Hematopoietic multipotent progenitor cell treated with erythropoietin and hydrocortisone succinate and interleukin-3 and kit ligand, for 15 days (in vitro differentiated cells): ENCODE data around the gene ZRSR2.
A peak's percentile ranks its signal among the peaks of the same experiment; 100 is the strongest.
"Not testable (repeated sequence)": the region's sequence is repeated elsewhere in the genome, so short reads cannot be mapped to it uniquely, and the experiment has no call there.

Experiments used
- DNase-seq: peaks from one replicate; pipeline ENCODE4 v3.0.0-alpha.2; 2015; ENCODE audit warnings: low spot score

The ZRSR2 gene, protein sequence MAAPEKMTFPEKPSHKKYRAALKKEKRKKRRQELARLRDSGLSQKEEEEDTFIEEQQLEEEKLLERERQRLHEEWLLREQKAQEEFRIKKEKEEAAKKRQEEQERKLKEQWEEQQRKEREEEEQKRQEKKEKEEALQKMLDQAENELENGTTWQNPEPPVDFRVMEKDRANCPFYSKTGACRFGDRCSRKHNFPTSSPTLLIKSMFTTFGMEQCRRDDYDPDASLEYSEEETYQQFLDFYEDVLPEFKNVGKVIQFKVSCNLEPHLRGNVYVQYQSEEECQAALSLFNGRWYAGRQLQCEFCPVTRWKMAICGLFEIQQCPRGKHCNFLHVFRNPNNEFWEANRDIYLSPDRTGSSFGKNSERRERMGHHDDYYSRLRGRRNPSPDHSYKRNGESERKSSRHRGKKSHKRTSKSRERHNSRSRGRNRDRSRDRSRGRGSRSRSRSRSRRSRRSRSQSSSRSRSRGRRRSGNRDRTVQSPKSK

DNA sequence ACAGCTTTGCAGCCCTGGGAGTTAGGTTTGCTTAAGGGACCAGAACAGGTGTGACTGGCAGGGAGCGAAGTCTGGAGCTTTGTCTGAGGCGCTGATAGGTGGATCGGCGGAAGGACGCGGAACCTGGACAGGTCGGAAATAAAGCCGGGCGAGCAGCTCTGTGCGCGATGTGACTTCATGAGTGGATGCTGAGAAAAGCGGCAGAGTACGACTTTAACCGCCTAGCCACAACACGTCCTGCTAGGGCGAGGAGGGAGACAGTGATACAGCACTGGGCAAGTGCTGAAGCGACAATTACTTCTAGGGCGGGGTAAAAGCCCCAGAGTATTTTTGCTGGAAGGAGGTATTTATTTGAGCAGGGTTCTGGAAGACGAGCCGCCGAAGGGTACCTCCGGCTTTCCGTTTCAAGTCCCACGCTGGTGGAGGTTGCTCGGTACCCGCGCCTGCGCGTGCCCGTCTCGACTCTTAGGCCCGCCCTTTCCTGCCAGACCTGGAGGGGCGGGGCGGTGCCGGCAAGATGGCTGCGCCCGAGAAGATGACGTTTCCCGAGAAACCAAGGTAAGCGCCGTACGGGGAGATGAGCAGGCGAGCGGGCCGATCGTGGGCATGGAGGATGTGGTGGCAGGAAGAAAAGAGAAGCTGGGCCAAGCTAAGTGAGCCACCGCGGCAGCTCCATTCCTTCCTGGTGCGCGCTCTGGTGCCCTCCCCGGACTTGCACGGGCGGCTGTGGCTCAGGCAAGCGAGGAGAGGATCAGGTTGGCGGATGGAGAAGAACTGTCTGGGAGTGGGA, at the start of gene ZRSR2:
ZRSR2 (plus strand) TSS at position 506 of the 790 bp plus-strand sequence; CDS start at position 518, 12 bp downstream.
- peak; percentile 77 for DNase-seq

DNA sequence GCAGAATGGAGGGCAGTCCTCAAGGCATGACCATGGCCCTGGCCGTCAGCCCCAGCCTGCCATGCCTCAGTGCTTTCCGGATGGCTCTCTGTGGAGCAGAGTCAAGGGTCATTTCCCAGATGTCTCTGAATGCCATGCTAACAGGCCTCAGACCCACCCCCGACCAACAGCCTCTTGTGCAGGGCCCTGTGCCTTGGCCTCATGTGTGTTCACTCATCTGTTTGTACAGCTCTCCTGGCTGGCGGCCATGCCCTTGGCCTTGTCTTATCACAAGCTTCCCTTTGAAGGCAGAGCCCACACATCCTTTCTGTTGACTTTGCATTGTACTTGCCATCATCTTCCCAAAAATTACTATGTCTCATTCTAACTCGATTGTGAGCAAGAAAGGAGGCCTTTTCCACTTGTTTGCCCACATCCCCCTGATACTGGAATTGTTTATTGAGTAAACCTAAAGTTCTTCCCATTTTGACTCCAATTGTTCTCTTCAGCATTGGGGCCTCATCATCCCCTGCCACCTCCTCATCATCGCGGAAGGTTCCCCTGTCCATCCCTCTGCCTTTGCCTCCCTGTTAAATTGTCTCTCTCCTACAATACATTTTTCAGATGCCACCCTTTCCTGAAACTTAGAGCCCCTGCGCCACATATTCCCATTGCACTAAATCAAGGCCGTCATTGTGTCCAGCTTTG, 46.0 kb upstream of the ZRSR2 start:
- DNase-seq: peak; percentile 28

DNA sequence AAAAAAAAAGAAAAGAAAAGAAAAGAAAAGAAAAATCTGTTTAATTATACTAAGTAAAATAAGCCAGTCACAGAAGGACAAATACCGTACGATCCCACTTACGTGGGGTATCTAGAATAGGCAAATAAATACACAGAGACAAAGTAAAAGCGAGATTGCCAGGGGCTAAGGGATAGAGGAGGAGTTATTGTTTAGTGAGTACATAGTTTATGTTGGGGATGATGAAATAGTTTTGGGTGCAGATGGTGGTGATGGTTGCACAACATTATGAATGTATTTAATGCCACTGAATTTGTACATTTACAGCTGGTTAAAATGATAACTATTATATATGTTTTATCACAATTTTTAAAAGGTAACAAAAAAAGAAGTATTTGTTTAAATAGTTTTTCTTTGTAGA, 45.1 kb upstream of the ZRSR2 start:
- no peak for DNase-seq

DNA sequence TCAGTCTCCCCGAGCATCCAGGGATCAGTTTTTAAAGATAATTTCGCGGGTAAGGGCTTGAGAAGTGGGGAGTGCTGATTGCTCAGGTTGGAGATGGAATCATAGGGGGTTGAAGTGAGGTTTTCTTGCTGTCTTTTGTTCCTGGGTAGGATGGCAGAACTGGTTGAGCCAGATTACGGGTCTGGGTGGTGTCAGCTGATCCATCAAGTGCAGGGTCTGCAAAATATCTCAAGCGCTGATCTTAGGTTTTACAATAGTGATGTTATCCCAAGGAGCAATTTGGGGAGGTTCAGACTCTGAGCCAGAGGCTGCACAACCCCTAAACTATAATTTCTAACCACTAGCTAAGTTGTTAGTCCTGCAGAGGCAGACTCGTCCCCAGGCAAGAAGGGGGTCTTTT, 43.6 kb upstream of the ZRSR2 start:
- DNase-seq: not testable (repeated sequence)

DNA sequence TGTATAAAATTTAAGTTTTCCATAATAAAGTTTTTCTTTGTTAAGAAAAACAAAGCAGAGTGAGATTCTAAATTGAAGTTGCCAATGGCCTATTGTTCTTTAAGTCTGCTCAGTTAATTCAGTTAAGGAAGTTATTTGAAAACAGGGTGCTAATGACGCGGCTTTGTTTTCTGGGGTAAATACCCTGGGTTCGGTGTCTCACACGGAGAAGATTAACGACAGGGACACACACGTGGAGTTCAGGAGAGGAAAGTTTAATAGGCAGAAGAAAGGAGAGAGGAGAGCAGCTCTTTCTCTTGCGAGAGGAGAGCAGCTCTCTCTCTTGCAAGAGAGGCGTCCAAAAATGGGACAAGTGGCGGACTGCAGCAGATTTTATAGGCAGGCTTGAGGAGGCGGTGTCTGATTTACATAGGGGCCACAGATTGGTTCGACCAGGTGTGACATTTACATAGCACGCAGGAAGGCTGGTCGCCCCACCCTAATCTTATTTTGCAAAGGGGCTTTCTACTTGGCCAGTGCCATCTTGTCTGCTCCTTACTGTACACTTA, 42.6 kb upstream of the ZRSR2 start:
- no peak for DNase-seq

DNA sequence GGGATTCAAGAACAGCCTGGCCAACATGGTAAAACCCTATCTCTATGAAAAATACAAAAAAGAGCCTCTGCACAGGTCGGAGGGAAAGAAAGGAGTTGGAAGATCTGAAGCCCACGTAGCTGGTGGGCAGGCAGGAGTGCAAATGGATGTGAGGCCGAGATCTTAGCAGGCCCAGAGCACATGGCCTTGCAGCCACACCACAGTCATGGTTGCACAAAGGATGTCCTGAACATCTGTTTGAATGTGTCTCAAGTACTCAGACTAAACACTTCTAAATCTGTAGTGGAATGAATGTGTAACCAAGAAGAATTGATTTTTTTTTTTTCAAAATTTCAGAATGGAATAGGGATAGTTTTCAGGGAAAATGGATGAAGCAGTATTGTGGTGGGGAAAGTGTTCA, 41.4 kb upstream of the ZRSR2 start:
- DNase-seq: no peak

DNA sequence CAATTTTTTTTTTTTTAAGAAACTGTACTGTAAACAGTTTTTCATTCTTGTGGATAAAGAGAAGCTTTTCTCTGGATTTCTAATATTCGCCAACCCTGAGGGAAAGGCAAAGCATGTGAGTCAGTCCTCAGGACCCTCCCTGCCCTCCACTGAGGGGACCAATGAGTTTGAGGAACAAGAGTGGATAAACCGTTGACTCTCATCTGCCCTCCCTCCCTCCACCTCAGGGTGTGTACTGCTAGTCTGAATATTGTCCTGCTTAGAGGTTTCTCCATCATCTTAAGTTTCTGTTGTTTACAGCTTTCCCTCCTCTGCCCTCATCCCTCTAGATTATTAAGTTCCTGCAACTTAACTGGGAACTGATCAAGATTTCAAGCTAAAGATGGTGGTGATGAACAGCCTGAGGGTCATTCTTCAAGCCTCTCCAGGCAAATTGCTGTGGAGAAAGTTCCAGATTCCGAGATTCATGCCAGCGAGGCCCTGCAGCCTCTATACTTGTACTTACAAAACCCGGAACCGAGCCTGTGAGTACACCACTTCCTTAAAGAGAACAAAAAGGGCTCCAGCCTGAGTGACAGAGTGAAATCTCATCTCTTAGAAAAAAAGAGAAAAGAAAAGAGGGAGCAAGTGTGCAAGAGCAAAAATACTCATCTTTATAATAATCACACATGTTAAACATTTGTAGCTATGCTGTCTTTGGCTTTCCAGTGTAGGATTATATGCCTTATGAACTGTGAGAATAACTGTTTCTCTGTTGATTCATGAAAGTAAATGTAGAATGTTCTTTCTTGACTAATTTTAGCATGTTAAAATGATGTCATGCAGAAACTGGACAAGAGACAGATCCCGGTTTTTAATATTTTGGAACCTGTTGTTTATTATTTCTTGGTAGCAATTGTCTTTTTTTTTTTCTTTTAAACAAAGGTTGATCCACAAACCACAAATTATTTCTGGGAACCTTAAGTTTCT, 40.4 kb upstream of the ZRSR2 start:
- DNase-seq: no peak

DNA sequence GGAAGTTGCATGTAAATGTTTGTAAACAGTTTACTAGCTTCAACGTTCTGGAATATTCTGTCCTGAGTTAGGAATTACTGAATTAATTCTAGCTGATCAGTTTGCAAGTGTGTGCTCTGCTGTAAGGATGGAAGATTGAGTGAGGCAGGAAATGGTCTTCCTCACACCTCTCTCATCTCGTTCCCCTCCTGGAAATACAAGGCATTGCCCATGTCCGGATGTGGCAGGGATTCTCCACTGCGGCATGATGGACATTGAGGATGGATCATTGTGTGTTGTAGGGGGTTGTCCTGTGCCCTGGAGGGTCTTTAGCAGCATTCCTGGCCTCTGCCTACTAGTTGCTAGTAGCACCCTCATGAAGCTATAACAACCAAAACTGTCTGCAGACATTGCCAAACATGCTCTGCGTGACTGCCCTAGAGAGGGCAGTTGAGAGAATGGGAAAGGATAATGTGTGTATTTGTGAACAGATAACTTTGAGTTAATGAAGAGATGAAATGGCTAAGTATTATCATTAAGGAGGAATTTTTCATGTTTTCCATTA, 39.6 kb upstream of the ZRSR2 start:
- no peak for DNase-seq

DNA sequence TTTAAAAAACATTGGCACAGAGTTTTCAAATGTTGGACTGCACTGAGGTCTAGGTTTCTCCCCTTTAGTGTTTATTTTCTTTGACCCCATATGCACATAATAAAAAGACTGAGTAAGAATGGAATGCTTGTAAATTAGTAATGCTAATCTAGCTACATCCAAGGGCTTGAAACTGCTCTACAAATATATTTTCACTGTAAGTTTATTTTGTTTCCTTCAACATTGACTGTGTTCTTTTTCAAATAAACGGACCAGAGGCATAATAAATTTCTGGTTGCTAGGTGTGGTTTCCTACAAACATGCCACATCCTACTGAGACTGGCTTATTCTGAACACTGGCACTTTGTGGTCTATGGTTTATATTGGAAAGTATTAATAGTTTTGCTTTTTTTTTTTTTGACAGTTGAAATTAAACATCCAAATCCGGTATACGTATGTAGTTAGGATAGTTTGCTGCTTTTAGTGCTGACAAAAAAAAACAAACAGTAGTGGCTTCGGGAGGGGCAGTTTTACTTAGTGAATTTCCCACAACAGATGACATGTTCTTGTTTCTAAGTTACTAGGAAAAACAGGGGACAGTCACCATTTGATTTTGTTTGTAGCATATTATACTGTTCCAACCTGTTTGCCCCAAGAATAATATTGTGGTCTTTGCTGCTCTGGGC, 39.0 kb upstream of the ZRSR2 start:
- DNase-seq: no peak

DNA sequence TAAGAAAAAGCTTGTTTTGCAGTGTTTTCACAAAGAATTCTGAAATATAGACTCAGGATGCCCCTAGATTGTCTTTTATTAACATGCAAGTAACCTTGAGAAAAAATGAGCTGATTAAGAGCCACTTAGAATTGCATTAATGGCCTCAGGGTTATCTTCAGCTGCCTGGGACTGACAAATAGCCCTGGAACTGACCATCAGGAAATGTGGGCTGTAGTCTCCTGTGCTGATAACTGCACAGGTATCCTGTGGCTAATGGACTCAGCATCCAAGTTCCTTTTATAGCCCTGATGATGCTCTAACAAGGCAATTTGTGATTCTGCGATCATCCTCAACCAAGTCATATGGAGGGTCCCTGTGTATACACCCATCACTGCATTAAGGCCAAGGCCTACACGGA, 35.2 kb upstream of the ZRSR2 start:
- DNase-seq: no peak

DNA sequence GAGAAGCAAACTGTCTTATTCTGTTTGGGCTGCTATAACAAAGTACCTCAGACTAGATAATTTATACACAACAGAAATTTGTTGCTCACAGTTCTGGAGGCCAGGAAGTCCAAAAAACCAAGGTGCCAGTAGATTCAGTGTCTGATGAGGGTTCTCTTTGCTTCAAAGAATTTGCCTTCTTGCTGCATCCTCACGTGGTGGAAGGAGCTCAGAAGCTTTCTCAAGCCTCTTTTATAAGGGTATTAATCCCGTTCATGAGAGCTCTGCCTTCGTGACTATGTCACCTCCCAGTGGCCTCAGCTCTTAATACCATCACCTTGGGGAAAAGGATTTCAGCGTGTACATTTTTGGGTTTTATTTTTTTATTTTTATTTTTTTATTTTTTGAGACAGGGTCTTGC, 32.1 kb upstream of the ZRSR2 start:
- no peak for DNase-seq

DNA sequence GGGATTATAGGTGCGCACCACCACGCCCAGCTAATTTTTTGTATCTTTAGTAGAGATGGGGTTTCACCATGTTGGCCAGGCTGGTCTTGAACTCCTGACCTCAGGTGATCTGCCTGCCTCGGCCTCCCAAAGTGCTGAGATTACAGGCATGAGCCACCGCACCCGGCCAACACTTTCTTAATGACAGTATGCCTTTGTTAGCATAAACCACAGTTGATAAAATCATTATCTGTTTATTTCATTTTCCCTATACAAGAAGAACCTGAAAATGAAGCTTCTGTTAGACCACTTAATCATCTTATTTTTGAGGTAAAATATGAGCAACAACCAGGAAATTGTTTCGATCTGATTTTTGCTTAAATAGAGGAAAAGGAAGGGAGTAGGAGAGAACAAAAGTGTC, 30.4 kb upstream of the ZRSR2 start:
- not testable (repeated sequence) for DNase-seq

DNA sequence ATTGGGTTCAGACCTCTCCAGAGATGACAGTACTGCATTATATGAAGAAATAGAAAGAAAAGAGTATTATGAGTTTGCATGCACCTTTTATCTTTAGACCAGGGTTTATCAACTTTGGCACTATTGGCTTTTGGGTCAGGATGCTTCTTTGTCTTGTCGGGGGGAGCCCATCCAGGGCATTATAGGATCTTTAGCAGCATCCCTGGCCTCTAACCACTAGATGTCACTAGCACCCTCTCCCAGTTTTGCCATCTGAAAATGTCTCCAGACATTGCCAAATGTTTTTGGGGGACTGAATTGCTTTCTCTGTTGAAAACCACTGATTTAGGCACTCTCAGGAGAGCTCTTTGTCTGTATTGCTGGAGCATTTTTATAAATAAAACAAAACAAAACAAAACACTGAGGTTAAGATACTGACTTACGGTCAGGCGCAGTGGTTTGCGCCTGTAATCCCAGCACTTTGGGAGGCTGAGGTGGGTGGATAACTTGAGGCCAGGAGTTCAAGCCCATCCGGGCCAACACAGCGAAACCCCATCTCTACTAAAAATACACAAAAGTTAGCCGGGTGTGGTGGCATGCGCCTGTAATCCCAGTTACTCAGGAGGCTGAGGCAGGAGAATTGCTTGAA, 28.6 kb upstream of the ZRSR2 start:
- DNase-seq: peak; percentile 39

DNA sequence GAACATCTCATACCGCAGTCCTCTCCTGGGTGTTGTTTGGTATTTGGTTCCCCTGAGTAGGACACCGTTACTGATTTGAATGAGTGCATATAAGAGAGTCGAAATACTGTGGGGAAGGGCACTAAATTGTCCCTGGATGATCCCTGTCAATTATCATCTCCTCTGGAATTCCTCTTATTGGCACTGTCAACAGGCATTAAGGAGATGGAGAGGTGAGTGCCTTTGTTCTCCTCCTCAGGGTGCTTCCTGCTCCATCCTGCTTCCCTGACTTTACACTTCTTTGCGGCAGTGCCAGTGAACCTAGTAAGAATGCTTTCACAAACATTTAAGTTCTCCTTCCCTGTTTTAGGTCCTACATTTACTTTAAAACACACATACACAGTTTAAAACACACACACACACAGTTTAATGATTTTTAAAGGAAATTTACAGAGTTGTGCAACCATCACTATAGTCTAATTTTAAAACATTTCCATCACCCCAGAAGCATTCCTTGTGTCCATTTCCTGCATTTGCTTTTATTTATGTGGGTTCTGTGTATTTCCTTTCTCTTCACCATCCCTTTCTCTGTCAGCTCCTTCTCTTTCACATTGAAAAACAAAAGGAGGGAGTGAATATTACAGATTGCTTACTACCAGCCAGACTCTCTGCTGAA, 20.9 kb upstream of the ZRSR2 start:
- no peak for DNase-seq

DNA sequence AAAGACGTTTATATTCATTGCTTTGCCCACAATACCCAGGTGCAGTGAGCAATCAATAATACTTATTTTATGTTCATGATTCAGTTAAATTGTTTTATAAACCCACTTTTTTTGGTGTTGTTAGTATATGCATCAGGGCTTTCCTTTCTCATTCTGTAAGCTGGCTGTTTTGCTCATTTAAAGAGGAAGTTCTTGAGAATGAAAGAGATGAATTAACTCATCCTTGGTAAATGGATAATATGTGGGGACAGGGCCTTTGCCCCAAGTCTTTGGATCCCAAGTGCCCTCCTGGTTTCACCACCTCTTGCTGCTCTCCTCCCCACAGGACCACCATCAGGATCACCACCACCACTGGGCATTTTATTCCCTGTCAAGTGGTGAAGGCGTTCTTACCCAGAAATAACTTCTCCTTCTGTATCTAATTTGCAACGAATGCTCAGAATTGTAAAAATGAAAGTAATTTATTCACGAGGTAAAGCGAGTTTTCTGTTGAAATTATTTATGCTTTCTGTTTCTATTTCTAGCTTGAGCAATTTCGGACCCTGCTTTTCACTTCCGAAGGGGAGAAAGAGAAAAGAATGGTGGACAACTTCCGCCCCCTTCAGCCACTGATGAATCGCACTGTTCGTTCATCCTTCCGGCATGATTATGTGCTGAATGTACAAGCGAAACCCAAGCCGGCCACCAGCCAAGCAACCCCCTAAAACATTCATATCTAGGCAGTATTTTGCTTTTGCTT, 8.2 kb upstream of the ZRSR2 start:
- no peak for DNase-seq

DNA sequence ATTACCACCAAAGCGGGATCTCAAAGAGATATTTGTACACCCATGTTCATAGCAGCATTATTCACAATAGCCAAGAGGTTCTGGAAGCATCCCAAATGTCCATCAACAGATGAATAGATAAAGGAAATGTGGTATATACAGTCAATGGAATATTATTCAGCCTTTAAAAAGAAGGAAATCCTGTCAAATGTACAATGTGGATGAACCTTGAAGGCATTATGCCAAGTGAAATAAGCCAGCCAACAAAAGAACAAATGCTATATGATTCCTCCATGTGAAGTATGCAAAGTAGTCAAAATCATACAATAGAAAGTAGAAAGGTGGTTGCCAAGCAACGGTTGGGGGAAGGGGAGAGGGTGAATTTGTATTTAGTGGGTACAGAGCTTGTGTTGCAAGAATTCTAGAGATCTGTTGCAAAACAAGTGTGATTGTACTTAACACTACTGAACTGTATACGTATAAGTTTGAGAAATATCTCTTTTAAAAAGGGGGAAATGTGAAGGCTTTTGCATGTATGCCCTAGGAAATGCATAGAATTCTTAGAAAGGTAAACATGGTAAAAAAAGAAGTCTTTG, 5.0 kb upstream of the ZRSR2 start:
- no peak for DNase-seq

DNA sequence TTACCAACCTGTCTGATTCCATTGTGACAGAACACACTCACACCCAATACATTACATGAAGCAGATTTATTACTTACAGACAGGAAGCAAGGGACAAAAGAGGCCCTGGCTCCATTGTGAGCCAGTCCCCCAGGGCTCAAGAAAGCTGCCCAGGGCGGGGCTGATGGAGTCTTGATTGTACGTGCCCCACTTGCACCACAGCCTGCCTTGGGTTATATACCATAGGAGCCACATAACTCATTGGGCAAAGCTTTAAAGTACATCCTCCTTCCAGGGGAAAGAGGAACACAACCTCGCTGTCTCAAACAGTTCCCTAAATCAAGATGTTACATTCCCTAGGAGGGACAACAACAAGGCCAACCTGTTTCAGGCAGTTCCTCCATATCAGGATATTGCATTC, 3.4 kb upstream of the ZRSR2 start:
- no peak for DNase-seq

DNA sequence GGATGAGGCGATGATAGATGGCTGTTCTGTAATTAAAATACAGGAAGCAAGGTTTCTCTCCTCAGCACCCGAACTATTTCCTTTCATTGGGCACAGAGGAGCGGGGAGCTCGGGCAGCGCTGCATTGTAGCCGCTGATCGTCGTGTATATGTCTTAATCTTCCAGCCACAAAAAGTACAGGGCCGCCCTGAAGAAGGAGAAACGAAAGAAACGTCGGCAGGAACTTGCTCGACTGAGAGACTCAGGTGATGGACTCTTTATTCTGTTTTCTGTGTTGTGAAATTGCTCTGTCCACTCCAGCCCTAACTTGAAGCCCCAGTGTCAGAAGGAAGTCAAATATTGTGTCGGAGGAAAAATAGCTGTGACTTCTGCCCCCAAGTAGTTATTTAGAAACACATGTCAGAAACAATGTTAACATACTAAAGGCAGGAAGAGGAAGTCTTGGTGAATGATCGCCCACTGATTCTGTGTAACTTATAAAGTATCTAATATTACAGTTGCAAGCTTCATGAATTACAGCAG, 546 bp downstream of the ZRSR2 start:
- peak; percentile 2 for DNase-seq
